ENCODE results near the gene MMP28. TPM values are rescaled to one million over a fixed set of nuclear protein-coding genes. Genes with fewer than 3 reads are reported as not detected.
A peak's percentile ranks its signal among the peaks of the same experiment; 100 is the strongest.
"Not testable (repeated sequence)": the region's sequence is repeated elsewhere in the genome, so short reads cannot be mapped to it uniquely, and the experiment has no call there.

MMP28 gene
- total RNA-seq, 1 experiment from 2014 or later = 0.25 TPM

DNA sequence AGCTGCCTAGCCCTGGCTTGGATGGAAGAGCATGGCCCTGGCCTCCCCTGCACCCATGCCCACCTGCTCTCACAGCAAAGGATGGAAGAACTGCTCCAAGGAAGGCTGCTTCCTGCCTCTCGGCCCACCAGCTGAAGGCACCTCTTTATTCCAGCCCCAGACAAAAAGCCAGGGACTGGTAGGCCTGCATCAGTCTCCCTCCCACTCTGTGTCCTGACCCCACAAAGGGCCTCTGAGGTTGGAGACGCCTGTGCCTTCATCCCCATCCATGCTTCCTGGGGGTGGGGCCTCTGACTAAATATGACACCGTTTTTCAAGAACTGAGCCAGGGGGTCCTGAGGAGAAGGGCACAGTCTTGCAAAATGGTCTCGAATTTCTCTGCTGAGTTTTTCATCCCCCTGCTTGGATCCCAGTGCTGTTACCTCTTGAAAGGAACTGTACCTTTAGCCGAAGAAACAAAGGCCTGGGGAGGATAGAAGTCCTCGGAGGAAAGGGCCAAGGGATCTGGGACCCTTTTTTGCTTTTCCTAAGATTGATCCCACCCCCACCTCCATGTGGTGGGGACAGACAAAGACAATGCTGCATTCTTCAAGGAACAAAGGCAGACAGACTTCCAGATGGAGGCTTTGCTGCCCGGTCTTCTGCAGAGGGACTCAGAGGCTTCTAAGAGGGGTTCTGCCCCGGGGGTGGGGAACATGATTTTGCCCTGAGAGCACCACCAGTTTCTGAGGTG lies 29.5 kb downstream of the MMP28 start:
- DNase-seq (ENCODE audit: low spot score) = no peak

DNA sequence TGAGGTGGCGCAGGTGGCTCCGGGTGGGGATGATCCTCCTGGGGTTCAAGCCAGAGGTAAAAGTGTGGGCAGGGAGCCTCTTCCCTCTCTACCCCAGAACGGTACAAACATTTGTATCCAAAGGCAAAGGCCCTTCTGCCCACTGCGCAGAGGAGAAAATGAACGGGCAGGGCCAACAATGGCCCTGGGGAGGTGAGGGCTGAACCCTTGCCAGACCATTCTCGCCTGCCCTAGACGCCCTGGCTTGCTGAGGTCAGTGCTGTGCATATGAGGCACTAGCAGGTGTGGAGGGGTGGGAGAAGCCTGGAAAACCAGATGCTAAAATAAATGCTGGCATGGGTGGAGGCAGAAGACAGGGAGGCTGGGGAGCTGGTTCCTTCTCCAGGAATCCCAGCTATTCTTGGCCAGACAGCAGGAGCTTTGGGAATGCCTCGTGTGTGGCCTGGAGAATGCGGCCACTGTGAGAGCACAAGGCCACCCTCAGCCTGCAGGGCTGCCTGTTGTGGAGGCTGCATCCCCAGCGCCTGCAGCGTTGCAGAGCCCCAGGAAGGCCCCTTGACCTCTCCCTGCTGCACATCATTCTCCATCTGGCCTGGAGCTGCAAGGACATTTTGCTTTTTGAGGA lies 30.2 kb downstream of the MMP28 start:
- no peak for DNase-seq (ENCODE audit: low spot score)

DNA sequence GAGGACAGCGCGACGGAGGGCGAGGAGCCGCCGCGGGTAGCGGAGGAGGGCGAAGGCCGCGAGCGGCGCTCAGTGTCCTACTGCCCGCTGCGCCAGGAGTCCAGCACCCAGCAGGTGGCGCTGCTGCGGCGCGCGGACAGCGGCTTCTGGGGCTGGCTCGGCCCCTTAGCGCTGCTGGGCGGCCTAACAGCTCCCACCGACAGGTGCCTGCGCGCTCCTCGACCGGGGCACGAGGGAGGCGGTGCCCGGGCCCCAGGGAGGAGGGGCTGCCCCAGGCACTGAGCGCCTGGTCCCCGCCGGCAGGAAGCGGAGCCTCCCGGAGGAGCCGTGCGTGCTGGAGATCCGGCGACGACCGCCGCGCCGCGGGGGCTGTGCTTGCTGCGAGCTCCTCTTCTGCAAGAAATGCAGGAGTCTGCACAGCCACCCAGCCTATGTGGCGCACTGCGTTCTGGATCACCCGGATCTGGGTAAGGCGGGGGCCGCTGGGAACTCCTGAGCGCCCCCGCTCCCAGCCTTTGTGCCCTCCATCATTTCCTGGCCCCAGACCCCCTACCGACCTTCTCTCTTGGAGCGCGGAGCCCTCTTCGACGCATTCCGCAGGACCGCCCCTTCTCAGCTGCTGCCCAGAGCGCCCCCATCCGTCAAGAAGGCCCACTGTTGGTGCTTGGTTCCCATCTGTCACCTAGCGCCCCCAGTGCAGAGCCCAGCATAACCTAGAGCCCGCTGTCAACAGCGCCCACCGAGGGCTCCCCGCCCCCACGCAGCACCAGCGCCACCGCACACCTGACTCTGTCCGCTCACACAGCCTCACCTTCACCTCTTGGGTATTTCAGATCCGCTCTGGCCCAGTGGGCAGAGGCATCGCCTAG lies 31.1 kb downstream of the MMP28 start:
- peak; percentile 100 for DNase-seq (ENCODE audit: low spot score)

DNA sequence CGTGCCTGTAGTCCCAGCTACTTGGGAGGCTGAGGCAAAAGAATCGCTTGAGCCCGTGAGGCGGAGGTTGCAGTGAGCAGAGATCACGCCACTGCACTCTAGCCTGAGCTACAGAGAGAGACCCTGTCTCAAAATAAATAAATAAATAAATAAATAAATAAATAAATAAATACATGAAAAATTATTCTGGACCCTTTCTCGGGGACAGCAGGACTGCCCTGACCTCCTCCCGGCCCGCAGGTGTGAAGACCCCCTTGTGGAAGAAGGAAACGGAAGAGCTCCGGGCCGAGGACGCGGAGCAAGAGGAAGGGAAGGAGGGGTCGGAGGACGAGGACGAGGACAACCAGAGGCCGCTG lies 31.7 kb downstream of the MMP28 start:
- no peak for DNase-seq (ENCODE audit: low spot score)

DNA sequence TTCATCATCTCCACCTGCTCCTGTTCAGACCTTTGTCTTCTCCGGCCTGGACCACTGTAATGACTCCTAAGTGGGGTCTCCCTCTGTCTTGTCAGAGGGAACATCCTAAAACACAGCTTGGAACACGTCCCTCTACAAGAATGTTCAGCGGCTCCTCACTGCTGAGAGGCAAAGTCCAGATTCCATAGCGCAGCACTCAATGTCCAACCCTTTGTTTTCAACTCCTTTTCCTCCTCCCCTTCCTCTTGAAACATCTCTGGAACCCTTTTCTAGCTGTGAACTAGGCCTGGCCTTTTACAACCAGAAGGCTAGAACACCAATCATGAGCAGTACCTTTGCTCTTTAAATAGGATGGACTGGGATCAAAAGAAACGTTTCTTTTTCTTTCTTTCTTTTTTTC lies 33.8 kb downstream of the MMP28 start:
- no peak for DNase-seq (ENCODE audit: low spot score)

DNA sequence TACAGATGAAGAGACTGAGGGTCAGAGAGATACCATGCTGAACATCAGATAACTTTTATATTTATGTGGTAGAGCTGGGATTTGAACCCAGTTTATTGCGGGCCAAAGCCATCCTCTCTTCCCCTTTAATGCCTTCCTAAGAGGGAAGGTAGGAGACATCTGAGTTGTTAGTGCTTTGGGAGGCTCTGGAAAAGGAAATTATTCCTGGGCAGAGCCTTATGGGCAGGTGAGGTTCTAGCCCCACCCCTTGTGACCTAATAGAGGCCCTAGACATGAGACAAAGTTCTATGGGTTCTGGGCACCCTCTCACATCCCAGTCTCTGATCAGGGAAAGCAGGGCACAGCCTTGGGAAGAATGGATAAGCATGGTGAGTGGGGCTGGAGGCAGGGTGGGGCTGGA lies 34.9 kb downstream of the MMP28 start, which contains the start of gene C17orf50:
Gene C17orf50, plus strand, starts transcription at position 301 of the 400 bp plus-strand sequence. Its CDS starts 55 bp downstream, at position 356.
- DNase-seq (ENCODE audit: low spot score) = no peak

DNA sequence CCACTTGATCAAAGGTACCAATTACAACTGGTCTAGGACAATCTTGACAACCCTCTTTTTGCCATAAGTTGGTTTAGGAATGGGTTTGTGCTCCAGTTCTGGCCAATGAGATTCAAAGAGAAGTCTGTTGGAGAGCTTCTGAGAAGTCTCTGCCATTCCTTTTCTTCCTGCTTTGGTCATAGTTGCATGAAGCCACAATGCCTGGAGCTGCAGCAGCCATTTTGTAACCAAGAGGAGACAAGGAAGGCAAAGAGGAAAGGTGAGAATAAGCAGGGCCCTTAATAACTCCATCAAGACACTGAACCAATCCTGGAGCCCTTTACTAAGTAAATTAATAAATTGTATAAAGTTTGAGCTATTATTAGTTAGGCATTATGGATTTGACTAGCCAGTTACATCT lies 38.2 kb downstream of the MMP28 start:
- DNase-seq (ENCODE audit: low spot score) = no peak

DNA sequence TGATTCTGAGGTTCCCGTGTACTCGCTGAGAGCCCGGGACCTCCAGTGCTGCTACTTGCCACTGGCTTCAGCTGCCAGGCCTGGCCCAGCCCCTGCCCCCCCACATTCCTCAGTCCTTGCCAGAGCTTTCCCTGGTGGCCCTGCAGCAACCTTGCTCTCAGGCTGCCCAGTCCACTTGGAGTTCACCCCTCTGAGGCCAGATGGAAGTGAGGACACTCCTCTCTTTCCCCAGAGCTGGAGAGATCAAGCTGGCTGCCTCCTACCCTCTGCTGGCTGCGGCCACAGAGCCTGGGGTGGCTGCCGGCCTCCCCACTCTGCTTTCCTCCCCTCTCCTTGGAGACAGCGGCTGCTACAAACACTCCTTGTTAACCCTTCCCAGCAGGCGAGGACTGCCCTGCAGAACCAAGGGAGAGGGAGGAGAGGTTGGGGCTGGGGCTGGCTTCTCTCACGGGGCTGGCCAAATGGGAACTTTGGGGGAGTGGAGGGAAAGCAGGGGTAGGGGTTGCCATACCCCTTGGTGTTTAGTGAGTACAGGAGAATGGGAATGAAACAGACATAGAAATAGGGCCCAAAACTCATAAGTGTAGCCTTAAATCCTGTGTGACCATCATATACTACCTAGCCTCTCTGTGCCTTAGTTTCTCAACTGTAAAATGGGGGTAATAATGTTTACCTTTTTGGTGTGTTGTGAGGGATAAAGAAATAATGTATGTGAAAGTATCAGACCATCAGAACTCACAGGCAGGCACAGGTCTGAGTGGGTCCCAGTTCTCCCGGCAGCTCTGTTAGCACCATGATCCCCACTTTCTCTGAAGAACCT lies 42.3 kb downstream of the MMP28 start, which contains the start of gene GAS2L2:
Gene GAS2L2, minus strand, starts transcription at position 295 of the 820 bp plus-strand sequence. CDS start 389 bp downstream, outside the sequence.
- peak; percentile 38 for DNase-seq (ENCODE audit: low spot score)

DNA sequence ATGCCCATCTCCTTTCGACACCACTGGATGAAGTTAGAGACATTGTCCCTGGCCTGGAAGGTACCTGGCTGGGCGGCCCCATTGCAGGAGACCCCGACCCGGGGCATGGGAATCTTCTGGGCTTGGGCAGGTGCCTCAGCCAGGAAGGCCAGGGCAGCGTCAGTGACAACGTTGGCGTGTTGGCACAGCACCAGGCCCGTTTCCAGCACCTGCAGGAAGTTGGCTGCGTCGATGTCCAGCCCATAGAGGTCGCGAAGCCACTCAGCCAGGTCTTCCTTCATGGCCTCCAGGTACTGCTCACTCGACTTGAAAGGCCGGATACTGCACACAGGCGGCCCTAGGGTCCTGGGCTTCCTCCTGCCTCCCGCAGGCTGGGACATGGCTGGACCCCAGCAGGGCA lies 43.0 kb downstream of the MMP28 start:
- peak; percentile 79 for DNase-seq (ENCODE audit: low spot score)

DNA sequence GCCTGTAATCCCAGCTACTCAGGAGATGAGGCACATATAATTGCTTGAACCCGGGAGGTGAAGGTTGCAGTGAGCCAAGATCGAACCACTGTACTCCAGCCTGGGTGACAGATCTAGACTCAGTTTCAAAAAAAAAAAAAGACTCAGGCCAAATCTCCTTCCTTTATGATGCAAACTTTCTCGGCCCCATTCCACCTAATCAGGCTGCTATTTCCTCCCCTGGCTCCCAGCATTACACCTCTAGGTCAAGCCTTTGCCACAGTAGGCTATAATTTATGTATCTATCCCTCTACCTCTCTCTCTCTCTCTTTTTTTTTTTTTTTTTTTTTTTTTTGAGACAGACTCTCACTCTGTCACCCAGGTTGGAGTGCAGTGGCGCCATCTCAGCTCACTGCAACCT lies 43.9 kb downstream of the MMP28 start:
- not testable (repeated sequence) for DNase-seq (ENCODE audit: low spot score)

DNA sequence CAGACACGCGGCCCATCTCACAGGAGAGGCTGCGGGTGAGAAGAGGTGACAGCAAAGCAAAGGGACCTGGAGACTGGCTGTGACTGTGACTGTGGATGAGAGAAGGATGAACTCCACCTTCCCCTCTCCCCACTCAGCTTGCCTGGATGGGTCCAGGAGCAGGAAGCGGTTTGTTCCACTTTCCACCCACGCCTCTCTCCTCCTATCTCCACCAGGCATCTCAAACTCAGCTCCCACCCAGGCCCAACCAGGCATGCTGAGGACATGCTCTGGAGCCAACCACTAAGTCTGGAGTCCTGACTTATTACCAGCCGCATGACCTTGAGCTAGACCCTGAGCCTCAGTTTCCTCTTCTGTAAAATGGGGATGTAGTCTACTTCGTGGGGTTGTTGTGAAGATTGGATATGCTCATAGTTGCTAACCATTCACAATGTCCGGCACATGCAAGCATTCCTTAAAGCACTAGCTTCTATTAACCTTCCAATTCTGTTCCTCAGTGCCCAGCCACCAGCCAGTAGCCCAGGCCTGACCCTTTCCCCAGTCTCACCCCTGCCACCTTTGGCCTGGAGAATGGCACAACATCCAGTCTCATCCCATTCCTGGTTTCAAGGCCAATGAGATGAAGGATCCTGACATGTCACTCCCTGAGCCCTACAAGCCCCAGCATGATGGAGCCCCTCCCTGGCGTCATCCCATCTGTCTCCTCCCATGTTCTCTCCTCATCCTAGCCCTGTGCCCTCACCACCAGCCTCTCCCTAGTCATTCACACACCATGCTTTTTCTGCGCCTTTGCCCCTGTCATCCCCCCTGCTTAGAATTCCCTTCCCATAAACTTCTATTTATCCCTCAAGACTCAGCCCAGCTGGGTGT lies 44.7 kb downstream of the MMP28 start:
- no peak for DNase-seq (ENCODE audit: low spot score)

DNA sequence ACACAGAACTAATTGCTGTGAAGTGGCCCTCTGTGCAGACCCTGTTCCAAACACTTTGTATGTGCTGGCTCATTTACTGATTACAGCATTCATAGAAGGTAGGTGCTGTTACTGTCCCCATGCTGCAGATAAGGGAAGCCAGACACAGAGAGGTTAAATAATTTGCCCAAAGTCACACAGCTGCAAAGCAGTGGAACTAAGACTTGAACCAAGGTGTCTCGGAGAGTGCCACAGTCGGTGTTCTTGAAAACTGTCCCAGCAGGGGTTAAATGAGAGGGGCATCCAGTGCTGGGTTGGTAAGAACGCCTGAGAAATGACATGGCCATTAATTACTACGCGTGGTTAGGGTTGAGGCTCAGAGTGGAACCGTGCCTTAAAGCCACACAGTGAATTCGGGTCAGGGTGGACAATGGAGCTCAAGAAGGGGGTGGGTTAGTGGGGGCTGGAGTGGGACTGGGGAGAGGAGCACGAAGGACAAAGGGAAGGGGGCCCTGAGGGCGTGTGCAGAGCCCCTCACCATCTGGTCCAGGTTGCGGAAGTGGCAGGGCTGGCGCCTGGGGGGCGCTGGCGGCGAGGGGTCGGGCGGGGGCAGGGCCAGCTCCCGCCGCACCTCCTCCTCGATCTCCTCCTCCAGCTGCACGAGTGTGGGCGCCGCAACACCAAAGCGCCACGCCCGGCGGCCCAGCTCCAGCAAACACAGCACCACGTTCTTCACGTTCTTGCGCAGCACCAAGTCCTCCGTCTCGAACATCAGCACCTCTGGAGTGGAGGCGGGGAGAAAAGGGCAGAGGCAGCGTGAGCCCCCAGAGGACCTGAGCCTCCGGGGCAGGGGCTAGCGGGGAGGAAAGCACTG lies 45.7 kb downstream of the MMP28 start:
- DNase-seq (ENCODE audit: low spot score) = no peak

DNA sequence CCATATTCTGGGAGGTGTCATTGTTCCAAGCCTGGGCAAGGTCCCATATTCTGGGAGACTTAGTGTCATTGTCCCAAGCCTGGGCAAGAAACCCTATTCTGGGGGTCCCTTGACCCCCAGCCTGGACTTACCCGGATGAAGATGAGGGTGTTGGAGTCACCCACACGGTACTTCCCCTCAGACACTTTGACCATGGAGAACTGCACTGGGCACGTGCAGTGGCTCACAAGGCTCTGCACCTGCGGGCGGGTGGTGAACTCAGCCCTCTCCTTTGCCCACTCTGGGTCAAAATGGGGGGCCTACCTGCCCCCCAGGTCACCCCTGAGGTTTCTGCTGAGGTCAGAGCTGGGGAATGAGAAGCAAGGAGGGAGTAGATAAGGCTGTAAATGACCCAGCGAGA lies 46.5 kb downstream of the MMP28 start:
- DNase-seq (ENCODE audit: low spot score) = no peak

DNA sequence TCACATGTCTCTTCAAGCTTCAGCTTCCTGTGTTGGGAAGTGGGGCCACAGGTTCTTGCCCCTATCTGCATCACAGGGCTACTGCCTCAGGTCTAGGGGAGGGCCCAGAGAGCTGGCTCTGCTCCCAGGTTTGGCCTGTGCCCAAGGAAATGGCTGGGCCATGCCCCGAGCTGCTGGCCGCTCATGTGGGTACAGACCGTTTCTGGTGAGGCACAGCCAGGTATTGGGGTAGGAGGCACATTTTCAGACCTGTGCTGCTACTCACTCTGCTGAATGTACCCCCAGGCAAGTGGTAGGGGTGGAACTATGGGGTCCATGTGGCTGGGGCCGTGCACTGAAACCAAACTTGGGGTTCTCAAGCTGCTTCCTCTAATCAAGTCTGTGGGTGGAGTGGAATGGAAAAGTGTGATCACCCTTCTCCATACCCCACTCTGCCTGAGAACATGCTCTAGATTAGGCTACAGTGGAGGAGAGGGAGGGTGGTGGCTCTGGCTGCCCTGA lies 47.0 kb downstream of the MMP28 start:
- DNase-seq (ENCODE audit: low spot score) = peak; percentile 45

DNA sequence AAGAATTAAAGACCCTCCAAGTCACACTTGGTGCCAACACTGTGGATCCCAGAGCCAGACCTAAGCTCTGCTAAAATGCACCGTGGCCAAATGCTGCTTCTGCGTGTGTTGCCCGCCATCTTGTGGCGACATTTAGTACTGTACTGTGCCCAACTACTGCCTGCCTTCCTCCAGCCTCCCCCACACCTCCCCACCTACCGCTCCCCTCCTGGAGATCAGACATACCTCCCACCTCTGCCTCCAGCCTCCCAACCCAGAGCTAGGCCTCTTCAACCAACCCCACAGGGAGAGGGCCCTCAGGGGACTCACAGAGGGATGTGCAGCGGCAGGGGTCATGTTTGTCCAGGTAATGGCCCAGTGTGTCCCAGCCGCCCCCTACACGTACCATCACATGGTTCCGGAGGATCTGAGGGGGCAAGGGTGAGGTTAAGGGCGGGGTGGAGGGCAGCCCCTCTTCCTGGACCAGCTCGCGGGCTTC lies 47.9 kb downstream of the MMP28 start:
- DNase-seq (ENCODE audit: low spot score) = peak; percentile 93

DNA sequence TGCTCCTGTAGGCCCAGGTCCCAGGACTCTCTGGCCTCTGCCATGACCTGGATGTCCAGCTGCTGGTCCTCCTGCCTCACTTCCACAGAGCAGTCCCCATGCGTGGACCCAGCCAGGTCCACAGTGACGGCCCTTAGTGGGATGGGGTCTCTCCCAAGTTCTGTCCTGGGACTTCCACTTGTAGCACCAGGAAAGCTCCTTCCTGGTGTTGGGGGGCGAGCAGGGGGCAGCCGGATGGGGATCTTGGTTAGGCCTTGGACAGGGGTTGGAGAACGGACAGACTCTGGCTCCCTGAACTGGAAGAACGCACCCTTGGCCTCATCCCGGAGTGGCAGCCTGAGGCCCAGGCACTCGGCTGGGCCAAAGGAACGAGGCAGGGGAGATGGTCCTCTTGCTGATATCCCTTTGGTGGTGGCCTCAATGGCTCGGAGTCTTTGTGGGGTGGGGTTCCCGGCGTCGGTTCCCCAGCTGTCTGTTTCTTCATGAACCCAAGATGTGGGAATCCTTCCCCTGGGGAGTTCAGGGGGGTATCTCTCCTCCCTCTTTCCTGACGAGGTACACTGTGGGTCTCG lies 49.6 kb downstream of the MMP28 start:
- DNase-seq (ENCODE audit: low spot score) = no peak

DNA sequence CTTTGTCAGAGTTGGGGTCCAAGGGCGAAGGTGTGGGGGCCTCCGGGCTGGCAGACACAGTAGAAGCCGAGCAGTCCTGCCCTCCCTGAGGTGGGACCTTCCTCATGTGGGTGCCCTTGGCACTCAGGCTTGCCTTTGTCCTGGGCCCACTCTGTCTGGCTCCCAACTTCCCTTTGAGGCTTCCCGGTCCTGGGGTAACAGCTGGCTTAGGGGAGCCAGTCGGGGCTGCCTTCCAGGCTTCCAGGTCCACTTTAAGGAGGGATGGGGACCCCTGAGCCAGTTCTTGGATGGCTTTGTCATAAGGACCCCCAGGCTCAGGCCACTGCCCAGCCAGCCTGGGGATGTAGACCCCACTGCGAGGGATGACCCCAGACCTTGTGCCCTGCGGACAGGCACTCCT lies 50.2 kb downstream of the MMP28 start:
- no peak for DNase-seq (ENCODE audit: low spot score)

DNA sequence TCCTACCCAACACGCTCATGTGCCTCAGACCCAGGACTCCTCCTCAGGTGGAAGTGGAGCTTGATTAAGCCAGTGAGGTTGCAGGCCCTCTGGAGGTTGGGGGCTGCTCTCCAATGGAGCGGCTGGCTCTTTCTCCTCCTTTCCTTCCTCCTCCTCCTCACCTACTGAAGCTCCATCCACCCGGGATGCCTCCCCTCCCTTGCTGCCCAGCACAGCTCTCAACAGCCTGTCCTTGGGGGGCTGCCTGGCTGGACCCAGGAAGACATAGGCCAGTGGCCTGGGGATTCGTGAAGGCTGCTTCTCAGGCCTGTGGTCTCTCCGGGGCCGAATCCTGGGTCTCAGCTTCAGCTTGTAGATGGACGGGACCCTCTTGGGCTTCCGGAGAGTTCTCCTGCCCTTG lies 50.6 kb downstream of the MMP28 start:
- no peak for DNase-seq (ENCODE audit: low spot score)
